ENCODE results near the gene ZSCAN26.

GRCh38 chr6:28248916-28249315 is 18.0 kb upstream of the ZSCAN26 start:
- TF ChIP-seq EZH2phosphoT487 (conservative IDR thresholded peaks at IDR 0.05; ENCODE audit: low read length): no peak
- TF ChIP-seq, protein P1, sequence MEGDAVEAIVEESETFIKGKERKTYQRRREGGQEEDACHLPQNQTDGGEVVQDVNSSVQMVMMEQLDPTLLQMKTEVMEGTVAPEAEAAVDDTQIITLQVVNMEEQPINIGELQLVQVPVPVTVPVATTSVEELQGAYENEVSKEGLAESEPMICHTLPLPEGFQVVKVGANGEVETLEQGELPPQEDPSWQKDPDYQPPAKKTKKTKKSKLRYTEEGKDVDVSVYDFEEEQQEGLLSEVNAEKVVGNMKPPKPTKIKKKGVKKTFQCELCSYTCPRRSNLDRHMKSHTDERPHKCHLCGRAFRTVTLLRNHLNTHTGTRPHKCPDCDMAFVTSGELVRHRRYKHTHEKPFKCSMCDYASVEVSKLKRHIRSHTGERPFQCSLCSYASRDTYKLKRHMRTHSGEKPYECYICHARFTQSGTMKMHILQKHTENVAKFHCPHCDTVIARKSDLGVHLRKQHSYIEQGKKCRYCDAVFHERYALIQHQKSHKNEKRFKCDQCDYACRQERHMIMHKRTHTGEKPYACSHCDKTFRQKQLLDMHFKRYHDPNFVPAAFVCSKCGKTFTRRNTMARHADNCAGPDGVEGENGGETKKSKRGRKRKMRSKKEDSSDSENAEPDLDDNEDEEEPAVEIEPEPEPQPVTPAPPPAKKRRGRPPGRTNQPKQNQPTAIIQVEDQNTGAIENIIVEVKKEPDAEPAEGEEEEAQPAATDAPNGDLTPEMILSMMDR (IDR thresholded peaks at IDR 0.05; ENCODE audit: insufficient read depth, low read length, poor library complexity, severe bottlenecking): no peak
